Measurements from ENCODE around the gene HK1.
"Not testable (repeated sequence)": the region's sequence is repeated elsewhere in the genome, so short reads cannot be mapped to it uniquely, and the experiment has no call there.

Gene HK1

GRCh38 chr10:69254877-69255276, 23.4 kb upstream of the HK1 start:
- no peak for DNase-seq (ENCODE audit: low read depth, low spot score)

DNA sequence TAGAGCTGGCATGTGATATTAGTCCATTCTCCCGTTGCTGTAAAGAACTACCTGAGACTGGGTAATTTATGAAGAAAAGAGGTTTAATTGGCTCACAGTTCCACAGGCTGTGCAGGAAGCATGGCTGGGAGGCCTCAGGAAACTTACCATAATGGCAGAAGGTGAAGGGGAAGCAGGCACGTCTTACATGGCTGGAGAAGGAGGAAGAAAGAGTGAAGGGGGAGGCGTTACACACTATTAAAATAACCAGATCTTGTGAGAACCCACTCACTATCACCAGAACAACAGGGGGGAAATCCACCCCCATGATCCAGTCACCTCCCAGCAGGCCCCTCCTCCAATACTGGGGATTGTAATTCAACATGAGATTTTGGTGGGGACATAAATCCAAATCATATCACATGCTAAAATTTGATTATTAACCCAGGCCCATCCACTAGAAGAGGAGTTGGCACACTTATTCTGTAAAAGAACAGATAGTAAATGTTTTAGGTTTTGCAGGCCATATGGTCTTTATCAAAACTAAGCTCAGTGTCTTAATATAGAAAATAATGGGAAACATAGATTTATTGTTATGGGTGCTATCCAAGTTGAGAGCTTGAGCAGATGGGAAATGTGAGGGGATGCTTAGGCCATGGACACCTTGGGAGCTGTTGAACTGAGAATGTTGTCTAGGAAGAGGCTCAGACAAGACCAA, 18.6 kb upstream of the HK1 start:
- no peak for DNase-seq (ENCODE audit: low read depth, low spot score)

DNA sequence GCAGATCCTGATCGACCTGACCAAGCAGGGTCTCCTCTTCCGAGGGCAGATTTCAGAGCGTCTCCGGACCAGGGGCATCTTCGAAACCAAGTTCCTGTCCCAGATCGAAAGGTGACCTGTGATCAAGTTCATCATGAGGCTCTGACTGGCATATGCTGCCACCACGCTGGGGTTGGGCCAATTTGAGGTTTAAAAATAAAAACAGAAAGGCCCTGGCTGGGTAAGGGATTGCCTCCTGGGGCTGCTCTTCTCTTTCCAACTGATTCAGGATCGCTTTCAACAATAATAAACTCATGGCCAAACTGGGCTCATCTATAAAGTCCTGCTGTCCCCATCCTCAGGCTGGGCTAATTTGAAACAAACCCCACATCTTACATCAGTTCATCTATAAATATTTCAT, 17.1 kb upstream of the HK1 start:
- DNase-seq (ENCODE audit: low read depth, low spot score) = no peak

DNA sequence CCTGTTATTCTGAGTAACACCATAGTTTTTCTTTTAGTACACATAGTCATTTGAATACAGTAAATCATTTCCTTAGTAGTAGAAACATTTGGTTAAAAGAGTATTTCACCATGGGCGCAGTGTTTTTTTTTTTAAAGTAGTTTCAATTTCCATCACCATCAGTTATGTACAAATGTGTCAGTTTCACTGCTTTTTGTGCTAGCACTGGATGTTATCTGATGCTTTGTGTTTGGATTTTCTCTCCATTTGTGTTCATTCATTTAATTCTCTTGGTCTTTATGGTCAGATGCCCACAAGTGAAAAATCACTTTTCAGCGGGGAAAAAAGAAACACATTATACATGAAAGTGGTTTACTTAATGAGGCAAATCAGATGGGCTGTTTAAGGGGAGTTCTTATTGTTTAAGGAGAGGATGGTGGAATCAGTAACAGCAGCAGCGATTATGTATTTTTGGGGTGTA, 16.0 kb upstream of the HK1 start:
- DNase-seq (ENCODE audit: low read depth, low spot score) = no peak

DNA sequence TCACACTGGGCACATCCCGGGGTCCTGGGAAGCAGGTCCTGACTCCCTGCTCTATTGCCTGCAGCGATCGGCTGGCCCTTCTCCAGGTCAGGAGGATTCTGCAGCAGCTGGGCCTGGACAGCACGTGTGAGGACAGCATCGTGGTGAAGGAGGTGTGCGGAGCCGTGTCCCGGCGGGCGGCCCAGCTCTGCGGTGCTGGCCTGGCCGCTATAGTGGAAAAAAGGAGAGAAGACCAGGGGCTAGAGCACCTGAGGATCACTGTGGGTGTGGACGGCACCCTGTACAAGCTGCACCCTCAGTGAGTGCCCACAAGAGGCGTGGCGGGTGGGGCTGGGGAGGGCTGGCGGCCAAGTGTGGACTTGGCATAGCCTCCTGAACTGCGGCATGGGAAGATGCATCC, 12.8 kb upstream of the HK1 start:
- DNase-seq (ENCODE audit: low read depth, low spot score) = no peak

DNA sequence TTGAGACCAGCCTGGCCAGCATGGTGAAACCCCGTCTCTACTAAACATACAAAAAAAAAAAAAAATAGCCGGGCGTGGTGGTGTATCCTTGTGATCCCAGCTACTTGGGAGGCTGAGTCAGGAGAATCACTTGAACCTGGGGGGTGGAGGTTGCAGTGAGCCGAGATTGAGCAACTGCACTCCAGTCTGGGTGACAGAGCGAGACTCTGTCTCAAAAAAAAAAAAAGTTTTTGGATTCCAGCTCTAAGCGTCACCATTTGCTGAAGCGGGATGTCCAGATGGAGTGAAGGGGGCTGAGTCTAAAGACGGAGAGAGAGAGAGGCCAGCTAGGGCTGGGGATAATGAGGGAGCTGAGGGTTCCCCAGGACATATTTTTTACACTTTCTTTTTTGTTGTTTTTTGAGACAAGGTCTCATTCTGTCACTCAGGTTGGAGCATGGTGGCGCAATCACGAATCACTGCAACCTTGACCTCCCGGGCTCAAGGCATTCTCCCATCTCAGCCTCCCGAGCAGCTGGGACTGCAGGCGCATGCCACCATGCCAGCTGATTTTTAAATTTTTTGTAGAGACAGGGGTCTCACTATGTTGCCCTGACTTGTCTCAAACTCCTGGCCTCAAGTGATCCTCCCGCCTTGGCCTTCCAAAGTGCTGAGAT, 9.4 kb upstream of the HK1 start:
- DNase-seq (ENCODE audit: low read depth, low spot score) = no peak

- DNase-seq (ENCODE audit: low read depth, low spot score) = no peak
Observed at GRCh38 chr10:69269761-69270160, 8.5 kb upstream of the HK1 start.

DNA sequence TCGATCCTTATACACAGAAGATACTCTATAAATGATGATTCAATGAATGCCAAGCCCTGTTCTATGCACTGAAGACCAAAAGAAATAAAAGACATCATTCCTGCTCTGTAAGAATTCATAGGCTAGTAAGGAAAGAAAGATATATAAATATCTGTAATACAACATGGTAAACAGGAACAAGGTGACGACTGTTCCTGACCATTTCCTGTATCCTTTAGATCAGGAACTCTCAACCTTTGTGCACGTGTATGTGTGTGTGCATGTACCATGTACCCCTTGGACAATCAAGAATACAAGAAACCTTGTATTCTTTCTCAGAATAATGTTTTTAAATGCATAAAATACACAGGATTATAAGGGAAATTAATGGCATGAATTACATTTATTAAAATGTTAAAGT, 7.3 kb upstream of the HK1 start:
- DNase-seq (ENCODE audit: low read depth, low spot score) = no peak

DNA sequence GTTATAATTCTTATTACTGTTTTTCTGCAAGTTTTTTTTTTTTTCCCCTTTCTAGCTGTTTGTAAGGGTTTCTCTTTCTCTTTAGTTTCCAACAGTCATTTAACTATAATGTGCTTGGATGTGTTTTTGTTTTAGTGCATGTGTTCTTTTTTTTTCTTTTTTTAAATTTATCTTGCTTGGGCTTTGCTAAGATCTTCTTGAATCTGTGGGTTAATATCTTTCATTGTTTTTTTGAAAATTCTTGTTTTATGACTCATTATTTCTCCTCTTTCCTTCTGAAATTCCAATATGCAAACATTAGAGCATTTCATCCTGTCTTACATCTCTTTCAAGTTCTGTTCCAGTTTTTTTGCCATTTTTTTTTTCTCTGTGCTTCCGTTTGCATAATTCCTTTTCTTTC, 5.7 kb upstream of the HK1 start:
- DNase-seq (ENCODE audit: low read depth, low spot score) = no peak

DNA sequence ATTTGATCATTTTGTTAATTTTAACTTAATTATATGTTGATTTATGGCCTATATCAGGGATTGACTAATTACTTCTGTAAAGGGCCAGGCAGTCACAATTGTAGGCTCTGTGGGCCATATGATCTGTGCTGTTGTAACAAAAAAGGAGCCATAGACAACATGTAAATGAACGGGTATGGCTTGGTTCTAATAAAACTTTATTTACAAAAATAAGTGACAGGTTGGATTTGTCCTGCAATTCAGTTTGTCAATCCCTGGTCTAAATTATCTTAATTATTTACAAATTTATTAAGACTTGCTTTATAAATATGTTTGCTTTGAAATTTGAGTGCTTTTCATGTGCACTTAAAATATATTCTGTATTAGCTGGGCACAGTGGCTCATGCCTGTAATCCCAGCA, 2.9 kb upstream of the HK1 start:
- DNase-seq (ENCODE audit: low read depth, low spot score) = no peak

DNA sequence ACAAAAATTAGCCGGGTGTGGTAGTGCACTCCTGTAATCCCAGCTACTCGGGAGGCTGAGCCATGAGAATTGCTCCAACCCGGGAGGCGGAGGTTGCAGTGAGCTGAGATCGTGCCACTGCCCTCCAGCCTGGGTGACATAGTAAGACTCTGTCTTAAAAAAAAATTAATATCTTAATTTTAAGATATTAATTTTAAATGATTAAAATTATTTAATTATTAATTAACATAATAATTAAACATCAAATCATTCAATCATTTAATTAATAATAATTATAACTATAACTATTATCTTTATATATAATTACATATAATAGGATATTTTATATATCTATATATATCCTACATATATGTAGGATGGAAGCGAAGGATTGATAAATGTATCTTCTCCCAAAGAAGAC, 1.8 kb upstream of the HK1 start:
- DNase-seq (ENCODE audit: low read depth, low spot score) = no peak

GRCh38 chr10:69279110-69279509, 814 bp downstream of the HK1 start:
- no peak for DNase-seq (ENCODE audit: low read depth, low spot score)

DNA sequence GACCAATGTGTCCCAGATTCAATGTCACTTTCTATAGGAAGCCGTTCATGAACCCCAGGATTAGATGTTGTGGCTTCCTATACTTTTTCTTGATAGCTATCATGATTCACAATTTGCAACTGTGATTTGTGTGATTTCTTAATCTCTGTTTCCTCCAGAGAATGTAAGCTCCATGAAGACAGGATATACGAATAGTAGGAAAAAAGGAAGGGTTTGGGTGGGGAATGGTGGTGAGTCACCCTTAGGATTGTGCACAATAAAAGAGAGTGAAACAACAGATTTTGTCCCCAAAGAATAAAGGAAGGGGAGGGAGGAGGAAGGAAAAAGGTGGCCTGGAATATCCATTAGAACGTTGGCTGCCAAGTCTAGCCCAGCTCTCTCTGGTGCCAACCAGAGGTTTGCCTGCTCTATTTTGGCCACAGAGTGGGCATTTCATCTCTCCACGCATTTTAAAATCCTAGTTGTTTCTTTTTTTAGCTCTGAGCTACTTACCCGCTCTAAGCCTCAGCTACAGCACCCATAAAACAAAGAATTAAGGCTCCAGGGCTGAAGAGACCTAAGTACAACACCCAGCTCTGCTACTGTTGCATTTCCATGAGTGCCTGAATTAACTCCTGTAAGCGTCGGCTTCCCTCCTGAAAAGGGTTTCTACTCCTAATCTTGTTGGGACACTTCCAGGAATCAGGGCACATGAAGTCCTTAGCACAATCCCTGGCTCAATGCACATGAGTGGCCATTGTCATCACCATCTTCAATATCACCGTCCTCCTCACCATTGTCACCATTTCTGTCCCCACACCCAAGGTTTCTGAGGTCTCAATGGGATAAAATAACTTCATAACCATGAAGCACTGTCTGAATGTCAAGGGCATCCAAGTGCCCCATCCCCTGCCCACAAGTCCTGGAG, 3.5 kb downstream of the HK1 start:
- DNase-seq (ENCODE audit: low read depth, low spot score) = no peak

GRCh38 chr10:69284402-69284801, 6.1 kb downstream of the HK1 start:
- not testable (repeated sequence) for DNase-seq (ENCODE audit: low read depth, low spot score)

DNA sequence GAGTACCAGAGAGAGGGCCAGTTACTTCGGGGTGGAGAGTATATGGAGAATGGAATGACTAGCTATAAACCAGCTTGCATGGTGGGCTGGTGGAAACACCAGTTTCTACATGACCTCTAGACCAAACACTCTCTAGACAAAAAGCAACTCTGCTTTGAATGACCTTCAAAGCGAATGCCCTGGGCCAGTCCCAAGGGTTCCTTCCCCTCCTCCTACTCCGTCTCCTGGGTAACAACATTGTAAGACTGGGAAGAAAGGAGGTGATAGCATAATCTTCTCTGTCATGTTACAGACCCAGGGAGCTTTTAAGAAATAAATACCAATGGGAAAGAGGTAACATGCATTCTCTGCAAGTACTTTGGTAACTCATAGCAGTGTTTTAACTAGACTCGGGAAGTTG, 7.4 kb downstream of the HK1 start:
- DNase-seq (ENCODE audit: low read depth, low spot score) = no peak

DNA sequence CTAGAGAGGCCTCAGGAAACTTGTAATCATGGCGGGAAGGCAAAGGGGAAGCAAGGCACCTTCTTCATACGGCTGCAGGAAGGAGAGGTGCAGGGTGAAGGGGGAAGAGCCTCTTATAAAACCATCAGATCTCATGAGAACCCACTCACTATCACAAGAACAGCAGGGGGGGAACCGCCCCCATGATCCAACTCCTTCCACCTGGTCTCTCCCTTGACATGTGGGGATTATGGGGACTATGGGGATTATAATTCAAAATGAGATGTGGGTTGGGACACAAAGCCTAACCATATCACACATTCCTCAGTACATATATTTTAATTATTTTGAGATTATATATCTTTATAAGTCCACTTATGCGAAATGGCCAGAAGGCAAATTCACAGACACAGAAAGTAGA, 8.9 kb downstream of the HK1 start:
- no peak for DNase-seq (ENCODE audit: low read depth, low spot score)

DNA sequence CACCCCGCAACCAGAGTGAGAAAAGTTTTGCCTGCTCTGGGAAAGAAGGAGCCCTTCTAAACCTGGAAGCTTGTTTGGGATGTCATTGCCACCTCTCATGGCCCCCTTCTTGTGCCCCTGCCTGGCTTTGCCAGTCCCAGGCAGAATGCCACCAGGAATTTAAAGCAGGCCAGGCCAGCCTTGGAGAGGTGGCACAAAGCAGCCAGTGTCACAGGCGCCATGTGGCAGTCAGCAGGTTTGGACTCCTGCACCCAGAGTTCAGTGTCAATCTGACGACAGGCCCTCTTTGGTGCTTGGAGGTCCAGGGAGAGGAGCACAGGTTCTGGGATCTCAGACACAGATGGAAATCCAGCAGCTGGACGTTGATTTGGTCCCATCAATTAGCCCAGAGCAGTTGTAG, 12.7 kb downstream of the HK1 start:
- DNase-seq (ENCODE audit: low read depth, low spot score) = no peak

DNA sequence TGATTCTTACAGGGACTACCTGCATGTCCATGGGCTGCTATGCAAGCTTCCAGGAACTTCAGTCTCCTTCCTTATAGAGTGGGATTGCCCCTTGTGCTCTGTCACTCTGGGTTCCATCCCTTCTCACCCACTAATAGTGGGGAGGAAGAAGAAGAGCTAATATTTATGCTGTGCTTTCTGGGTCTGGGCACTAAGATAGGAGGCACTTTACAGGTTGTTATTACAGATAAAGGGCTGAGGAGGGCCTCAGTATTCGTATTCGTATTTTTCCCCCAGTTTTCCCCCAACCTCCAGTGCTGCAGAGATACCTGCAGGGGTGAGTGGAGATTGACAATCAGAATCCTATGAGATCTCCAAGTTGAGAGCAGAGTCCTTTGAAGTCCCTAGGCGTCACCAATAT, 14.2 kb downstream of the HK1 start:
- no peak for DNase-seq (ENCODE audit: low read depth, low spot score)

GRCh38 chr10:69295027-69295636, 16.8 kb downstream of the HK1 start:
- no peak for DNase-seq (ENCODE audit: low read depth, low spot score)

DNA sequence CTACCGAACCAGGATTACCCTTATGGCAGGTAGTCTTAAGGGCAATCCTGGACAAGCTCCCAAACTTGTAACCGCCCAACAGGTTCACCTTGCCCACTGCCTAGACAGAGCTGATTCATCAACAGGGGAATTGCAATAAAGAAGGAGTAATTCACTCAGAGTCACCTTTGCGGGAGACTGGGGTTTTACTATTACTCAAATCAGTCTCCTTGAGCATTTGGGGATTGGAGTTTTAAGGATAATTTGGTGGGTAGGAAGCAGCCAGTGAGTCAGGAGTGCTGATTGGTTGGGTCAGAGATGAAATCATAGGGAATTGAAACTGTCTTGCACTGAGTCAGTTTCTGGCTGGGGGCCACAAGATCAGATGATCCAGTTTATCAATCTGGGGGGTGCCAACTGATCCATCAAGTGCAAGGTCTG, 25.3 kb downstream of the HK1 start:
- no peak for DNase-seq (ENCODE audit: low read depth, low spot score)

GRCh38 chr10:69306421-69306820, 28.1 kb downstream of the HK1 start:
- DNase-seq (ENCODE audit: low read depth, low spot score) = no peak

DNA sequence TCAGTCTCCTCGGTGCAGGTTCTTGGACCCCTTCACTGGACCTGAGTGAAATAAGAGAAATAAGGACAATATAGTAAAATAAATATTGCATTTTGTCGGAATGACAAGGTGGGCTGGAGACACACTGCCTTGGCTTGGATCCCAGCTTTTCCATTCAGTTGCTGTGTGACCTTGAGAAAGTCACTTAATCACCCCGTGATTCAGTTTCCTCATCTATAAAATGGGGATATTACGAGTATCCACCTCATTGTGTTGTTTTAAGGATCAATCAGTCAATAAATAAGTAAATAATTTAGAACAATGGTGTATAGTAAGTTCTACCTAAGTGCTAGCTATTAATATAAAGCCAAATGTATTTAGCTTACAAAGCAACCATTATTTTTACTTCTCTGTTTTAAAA, 29.1 kb downstream of the HK1 start:
- DNase-seq (ENCODE audit: low read depth, low spot score) = no peak

Data from iPS DF 19.7 (cell line).